ENCODE data around the gene DRICH1.
"Not testable (repeated sequence)": the region's sequence is repeated elsewhere in the genome, so short reads cannot be mapped to it uniquely, and the experiment has no call there.

DRICH1 gene, protein sequence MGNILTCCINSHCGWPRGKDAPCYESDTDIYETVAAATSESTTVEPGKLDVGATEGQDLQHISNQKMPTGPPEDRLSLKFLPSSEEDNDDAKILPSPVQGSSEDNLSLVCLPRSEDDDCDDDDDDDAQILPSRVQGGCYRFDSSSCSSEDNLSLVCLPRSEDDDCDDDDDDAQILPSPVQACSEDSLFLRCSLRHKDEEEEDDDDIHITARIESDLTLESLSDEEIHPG
- 1.1 reads per million for total RNA-seq

DNA sequence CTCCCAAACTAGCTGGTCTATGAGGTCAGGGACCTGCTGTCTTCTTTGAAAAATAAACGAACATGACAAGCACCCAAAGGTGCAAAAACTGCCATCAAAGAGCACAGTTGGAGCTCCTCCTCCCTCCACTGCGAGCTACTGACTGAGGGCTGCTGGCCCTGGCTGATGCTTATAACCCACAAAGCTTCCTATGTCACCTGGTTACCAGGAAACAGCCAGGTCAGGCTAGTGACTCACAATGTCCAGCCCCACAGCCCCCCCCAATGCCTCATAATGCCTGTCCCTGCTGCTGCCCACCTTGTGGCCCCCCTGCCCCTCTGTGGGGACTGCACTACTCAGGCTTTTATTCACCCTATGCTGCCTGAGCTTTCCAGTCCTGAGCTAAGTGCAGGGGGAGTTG lies at the start of gene DRICH1:
TSS of gene DRICH1 (minus strand) at position 144 of the 400 bp plus-strand sequence. CDS start 298 bp downstream, outside the sequence.
- DNase-seq = no peak

DNA sequence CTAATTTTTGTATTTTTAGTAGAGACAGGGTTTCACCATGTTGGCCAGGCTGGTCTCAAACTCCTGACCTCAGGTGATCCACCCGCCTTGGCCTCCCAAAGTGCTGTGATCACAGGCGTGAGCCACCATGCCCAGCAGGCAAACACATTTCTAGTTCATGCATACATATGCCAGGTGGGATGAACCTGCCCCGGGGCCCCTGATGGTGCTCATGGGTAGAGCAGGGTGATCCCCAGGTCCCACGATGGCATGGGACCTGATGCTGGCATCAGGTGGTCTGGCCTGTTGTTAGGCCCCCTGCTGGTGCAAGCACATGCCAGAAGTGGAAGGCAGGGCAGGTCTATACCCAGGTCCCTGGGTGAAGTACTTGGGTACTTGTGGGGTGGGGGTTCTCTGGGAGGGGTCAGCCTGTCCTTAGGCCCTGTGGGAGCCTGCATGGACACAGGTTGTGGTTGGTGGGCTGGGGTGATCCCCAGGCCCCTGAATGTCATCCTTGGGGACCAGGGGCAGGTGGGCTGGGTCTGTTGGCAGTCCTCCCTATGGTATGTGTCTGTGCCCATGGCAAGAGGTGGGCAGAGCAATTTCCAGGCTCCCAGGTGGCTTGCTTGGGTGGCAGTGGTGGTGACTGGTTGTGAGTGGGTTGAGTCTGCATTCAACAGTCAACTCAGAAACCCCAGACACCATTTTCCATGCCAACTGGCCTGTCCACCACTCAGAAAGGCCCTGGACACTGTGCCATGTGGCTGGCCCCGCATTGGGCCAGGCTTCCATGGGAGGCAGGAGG lies 49.1 kb upstream of the DRICH1 start:
- no peak for DNase-seq

DNA sequence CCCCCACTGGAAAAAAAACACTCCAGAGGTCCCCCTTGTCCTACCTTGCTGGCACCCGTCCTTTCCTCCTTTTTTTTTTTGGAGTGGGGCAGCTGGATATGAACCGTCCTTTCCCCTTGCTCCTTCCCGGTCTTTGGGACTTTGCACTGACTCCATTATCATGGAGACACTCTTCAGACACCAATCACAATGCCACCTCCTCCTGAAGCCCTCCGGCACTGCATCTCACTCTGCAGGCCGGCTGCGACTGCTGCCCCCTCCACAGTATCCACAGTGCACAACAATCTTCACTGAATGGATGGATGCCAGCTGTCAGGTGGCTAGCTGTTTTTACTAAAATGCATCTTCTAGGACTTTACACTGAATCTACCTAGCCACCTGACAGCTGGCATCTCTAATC lies 46.0 kb upstream of the DRICH1 start:
- DNase-seq = no peak

DNA sequence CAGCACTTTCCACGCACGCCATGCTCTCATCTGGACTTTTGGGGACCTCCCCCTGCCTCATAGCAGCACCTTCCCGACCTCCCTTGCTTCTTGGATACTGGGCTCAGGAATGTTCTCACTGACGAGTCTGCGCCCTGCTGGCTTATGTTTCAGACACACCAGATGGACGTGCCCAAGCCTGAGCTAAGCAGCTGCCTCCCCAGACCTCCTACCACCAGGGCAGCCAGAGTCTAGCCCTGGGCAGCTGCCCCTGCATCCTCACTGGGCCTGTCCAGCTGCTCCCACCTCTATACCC lies 45.5 kb upstream of the DRICH1 start:
- no peak for DNase-seq

DNA sequence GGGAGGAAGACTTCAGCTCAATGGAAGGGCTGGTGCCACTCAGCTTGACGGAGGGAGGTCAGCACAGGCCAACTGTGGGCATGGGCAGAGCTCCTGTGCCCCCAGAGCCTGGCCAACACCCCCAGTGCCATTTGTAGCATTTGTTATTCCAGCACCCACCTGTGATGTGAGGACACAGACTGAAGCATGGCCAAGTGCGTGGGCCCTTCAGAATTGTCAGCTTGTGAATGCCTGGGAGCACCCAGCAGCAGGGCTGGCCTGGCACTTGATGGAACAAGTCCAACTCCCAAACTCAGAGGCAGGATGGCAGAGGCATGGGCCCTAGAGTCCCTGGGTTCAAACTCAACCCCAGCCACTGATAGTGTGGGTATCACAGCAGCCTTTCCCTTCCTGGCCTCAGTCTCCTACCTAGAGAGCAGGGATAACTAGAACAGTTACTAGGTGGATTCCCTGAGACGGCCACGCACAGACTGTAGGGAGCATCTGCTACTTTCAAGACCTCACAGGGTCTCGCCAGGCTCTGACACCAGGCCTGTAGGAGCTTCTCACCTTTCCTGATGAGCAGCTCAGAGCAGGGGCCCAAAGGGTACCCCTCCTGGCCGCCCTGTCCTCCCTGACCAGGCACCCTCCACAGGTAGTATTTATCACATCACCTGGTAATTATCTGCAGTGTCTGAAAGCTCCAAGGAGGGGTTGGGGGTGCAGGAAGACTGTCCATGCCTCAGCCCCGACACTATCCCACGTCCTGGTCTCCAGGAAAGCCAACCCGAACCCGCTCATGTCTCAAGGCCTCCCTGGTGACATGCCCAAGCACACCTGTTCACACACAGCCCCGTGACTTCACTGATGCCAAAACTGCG lies 45.0 kb upstream of the DRICH1 start:
- DNase-seq = not testable (repeated sequence)

DNA sequence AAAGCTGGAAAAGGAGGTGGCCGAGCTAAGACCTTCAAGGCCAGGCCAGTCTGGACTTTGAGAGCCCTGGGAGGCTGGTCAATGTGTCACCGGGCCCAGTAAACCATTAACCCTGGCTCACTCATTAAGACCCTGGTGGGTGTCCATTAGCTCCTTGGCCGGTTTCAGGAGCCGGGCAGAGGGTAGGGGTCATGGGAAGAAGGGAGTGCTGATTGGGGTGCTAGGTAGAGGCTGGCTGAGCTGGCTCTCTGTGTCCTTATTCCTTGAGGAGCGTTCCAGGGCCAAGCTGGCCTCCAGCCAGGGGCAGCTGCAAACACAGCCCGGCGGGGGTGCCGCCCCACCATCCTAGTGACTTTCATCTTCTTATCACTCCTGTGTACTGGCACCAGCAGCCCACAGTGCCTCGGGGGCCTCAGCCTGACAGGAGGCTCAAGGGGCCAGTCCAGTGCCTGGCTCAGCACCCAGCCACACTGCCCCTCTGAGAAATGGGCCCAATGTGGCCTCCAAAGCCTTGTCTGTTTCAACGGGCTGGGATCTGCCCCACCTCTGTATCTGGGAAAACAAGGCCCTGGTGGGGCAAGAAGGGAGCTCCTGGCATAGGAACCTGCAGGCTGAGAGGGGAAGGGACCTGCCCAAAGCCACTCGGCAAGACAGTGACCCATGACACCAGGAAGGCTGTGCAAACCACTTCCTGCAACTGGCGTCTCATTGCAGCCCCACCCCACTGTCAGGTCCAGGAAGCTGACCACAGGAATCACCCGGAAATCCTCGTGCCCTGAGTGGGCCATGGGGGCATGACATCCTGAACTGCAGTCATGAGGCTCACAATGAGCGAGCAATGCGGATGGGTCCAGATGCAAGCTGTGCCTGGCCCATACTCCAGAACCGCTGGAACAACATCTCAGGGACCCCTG lies 43.6 kb upstream of the DRICH1 start:
- no peak for DNase-seq

DNA sequence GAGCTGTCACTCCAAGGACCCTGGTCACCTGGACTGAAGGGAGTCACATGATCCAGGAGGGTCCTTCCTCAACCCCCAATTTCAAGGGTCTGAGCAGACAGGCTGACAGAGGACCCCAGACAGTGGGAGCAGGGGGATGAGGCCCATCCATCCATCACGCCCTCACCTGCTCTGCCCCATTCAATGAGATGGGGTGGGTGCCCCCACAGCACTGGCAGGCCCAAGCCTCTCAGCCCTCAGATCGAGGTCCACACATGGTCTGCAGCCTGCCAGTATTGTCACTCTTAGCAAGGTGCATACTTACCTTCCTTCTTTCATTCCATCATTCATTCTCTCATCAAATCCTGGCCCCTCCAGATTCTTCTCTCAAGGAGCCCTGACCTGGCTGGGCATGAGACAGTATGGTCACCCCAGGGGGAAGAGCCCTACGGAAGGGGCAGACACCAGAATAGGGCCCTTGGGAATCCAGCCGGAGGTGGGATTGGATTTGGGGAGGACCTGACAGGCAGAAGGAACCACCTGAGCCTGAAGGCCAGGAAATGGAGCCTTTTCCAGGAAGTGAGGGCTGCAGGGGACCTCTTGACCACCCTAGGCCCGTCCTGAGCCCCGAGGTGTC lies 42.9 kb upstream of the DRICH1 start:
- DNase-seq = not testable (repeated sequence)

DNA sequence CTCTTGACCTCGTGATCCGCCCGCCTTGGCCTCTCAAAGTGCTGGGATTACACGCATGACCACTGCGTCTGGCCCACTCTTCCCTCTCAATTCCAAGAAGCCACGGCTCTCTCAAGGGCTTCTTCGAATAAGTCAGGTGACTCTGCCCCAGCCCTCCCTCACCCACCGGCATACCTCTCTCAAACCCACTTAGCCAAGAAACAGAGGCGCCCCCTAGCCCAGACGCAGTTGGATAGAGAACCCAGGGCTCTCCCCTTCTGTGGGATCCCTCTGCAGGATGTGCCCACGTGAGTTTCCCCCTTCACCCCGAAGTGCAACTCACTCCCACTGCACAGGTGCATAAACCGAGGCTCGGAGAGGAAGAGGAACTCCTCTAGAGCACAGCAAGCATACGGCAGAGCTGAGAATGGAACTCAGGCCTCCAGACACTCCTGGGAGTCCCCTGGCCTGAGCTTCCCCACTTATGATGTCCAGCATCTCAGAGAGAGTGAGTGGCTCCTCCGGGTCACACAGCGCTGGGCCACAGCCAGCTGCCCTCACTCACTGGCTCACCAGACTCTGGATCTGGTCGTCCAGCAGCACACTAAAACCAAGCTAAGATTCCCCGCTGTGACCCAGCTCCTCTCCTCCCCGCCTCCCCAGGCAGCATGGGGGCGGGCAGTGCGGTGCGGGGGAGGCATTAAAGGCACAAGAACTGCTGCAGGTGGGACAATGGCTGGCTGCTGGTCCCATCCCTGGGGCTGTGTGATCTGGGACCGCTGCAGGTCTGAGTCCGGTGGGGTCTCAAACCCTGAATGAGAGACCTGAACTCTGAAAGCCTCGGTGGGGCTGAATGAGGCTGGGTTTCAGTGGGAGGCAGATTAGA lies 41.9 kb upstream of the DRICH1 start:
- no peak for DNase-seq

DNA sequence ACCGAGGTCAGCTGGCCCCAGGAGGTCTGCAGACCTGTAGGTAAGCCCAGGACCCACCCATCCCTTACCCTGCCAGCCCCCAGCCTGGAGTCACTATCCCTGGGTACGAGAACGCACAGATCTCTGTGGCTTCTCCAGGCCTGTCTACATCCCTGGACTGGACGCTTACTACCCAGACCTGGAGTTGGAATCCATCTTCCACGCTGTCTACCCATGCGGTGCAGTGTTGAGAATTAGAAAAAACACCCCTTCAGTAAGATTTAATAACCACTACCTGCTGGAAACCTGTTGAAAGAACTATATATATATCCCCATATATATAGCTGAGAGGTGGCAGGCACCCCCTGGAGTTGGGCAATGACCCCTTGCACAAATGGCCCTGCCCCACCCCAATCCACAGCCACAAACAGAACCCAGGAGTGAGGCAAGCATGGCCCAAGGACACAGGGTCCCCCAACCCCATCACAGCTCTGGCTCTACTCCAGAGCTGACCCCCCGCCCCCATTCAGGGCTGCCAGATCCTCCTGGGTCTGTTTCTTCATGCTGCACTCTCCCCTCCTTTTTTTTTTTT lies 41.0 kb upstream of the DRICH1 start:
- DNase-seq = no peak

DNA sequence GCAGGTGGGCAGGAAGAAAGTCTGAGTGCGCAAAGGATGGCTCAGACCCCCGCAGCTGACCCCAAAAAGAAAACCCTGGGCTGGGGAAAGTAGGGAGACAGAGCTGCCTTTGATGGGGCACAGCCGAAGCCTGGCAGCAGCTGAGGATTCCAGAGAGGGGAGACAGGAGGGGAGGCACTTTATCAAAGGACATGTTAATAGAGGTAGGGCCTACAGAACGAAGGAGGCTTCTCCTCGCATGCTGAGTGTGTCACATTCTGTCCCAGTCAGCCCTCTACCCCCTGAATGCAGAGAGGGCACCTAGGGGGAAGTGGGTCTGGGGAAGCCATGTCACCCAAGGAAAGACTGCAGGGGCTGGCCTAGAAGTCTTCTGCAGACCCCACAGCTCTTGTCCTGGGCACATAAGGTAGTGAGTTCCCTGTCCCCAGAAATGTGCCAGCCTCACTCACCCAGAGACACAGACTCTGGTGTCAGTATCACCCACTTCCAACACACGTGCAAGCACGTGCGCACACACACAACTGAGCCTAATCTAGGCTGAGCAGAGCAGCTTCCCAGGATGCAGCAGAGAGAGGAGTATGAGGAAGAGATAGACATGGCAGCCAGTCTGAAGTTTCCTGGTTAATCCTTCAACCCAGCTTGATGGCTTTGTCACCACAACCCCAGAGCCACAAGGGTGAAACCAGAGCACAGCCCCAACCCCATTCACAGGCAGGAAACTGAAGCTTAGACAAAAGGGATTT lies 40.4 kb upstream of the DRICH1 start:
- DNase-seq = not testable (repeated sequence)

DNA sequence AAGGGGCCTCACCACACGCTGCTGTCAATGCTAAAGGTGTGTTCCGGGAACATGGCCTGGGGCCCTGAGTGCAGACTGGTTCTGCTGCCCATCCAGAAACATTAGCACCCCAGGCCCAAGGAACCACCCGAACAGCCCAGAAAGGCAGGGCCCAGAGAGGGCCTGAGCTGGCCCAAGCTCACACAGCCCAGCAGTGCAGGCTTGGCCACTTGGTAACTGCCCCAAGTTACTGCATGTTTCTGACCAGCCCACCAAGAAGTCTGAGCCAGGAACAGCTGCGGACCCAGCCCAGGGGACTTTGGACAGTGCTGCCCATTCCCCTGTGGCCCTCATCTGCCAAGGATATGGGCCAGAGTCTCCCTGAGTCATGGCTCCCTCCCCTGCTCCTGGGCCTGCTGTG lies 39.3 kb upstream of the DRICH1 start:
- not testable (repeated sequence) for DNase-seq

DNA sequence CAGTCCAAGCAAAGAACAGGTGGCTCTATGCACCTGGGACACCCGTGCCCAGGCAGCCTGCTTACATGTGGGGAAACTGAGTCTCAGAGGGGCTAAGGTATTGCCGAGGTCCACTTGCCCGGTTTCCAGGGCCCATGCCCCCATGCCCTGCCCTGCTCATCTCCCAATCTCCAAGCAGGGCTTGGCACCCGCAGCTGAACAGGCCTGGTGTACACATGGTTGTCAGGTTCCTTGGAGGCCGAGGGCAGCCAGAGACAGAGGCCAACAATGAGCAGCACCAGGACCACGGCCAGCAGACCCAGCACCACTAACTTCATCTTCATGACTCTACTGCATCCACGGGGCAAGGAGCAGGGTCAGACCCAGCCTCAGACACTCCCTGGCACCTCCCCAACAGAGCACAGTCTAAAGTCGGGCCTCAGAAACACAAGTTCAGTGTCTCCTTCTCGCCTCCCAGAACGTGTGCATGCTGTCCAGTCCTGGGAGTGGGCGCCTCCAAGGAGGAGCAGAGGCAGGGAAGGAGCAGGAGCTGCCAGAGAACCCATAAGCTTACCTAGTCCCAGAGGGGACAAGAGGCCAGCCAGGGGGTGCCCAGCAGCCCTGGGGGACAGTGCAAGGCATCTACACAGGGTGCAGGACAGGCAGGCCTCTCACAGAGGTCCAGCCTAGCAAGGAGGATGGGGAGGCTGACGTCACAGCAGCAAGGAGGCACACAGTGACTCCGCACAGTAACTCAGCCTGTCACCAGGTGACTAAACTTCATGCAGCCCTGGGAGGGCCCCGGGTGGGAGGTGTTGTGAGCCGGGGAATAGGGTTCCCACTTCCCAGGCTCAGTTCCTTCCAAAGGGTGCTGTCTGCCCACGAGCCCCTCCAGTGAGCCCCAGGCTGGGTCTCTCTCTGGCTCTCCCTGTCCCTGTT lies 38.5 kb upstream of the DRICH1 start:
- no peak for DNase-seq

DNA sequence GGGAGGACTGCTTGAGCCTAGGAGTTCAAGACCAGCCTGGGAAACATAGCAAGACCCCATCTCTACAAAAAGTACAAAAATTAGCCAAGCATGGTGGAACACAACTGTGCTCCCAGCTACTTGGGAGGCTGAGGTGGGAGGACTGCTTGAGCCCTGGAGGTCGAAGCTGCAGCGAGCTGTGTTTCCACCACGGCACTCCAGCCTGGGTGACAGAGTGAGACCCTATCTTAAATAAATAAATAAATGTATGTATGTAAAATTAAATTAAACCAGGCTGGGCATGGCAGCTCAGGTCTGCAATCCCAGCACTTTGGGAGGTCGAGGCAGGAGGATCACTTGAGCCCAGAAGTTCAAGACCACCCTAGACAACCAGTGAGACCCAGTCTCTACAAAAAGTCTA lies 28.3 kb upstream of the DRICH1 start:
- DNase-seq = not testable (repeated sequence)

DNA sequence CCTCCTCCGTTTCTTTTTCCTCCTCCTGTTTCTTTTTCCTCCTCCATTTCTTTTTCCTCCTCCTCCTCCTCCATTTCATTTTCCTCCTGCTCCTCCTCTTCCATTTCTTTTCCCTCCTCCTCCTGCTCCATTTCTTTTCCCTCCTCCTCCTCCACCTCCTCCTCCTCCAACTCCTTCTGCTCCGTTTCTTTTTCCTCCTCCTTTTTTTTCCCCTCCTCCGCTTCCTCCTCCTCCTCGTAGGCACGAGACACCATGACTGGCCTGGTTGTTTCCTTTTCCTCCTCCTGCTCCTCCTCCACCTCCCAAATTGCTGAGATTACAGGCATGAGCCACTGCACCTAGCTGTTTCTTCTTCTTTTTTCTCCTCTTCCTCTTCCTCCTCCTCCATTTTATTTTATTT lies 25.6 kb upstream of the DRICH1 start:
- no peak for DNase-seq

DNA sequence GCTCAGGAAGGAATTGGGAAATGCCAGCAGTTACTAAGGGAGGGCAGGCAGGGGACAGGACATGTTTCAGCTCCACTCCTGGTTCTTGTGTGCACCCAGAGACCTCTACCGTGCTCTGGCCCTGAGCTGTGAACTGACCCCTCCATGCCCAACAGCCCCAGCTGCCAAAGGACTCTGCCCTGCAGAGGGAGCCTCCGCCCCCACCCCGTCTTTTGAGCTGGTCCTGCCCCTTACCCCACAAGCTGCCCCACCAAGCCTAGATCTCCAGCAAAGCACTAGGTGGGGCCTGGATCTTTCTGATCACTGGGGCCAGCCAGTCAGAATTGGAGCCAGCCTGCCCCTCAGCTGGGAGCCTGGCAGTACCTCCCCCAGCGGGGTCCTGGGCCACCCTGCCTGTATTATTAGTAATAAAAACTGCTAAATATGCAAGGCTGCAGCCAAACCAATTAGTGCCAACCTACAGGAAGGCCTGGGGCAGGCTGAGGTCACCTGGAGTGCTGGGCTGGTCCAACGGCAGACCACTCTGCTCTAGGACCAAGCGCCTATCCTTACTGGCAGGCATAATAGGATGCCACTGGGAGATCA lies 23.9 kb upstream of the DRICH1 start:
- DNase-seq = no peak

DNA sequence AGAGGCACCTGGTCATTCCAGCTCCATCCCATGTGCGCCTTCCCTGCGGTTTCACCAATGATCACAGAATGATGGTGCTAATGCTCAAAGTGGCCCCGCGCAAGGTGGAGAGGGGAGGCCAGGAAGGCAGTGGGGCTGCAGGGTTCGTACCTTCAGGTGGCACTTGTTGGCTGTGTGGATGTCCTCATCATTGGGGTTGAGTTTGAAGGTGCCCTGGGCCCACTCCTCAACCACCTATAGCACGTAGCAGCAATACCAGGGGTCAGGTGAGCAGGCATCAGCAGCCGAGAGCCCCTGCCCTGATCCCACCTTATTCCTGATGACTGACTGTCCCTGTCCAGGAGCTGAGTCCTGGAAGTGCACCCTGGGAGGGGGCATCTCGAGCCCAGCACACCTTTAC lies 20.6 kb upstream of the DRICH1 start:
- no peak for DNase-seq

DNA sequence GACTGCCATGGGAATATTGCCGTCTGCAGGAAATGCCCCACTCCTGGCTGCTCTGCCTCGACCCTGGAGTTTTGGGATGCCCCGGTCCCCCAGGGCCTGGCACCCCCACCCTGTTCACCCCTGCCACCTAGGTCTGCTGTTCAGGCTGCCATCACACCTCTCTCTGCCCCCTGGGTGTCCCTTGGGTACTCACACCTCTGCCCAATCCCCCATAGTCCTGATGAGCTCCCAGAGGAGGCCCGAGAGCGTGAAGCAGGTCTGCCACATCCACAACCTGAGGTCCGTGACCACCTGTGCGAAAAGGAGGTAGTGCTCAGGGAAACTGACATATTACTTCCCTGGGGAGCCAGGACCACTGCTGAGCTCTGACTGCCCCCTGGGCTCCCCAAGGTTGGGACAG lies 20.2 kb upstream of the DRICH1 start:
- no peak for DNase-seq

DNA sequence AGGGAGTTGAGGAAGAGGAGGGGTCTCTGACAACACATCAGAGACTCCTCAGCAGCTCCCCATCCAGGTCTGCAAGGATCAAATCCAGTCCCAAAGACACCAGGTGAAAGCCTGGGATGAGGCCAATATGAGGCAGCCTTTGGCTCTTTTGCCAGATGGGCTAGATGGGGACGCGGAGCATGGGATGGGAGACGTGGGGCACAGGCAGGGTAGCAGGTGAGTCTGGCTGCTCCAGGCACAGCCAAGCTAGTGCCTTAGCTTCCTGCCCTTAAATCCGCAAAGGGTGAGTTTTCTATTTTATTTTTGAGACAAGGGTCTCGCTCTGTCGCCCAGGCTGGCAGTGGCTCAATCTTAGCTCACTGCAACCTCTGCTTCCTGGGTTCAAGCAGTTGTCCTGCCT lies 19.6 kb upstream of the DRICH1 start:
- no peak for DNase-seq

Data from effector CD4-positive, alpha-beta T cell (primary cell).